NT2/D1 (cell line): ENCODE measurements around the gene AHCTF1.

ENCODE experiments used
- YY1 ChIP-seq: IDR thresholded peaks from 2 replicates; pipeline ENCODE4 v1.6.1; 2011; ENCODE audit not compliant: insufficient read length, insufficient read depth
- ZNF274 ChIP-seq: IDR thresholded peaks from 2 replicates; pipeline ENCODE4 v1.6.1; 2011; ENCODE audit warnings: mild to moderate bottlenecking, low read depth, low read length

DNA sequence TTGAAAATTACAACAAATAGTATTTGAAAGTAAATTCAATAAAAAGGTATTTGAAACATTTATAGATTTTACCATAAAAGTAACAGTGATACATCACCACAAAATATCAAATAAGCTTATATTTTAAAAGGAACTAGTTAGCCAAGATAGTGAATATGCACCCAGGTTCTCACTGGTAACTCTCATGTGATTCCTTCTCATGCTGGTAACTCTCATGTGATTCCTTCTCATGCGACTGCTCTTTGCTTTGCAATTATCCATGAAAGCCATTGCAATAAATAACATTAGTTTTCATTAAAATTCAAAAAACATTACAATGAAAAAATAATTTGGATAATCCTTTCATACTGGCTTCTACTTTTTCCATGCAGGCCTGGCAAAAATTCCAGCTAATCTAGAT is 75.4 kb downstream of the AHCTF1 start:
- TF ChIP-seq ZNF274 (no peak), YY1 (no peak)
